B cell (primary cell): ENCODE results near the gene RAC3. TPM values are rescaled to one million over a fixed set of nuclear protein-coding genes. Genes with fewer than 3 reads are reported as not detected.

Experiments
- ATAC-seq: fragments of 200-7000 bp; cut with Tn5 transposase; one replicate; pipeline ENCODE4 v1.10.0; 2021; ENCODE audit warnings: low read depth, mild to moderate bottlenecking, moderate number of reproducible peaks, moderate library complexity
- CTCF ChIA-PET: fragments of 350-600 bp; sonication (Branson Sonifier 250); formaldehyde crosslinking; loops from one replicate; lab custom pipeline; 2021; ENCODE audit warnings: antibody characterized with exemption, inconsistent platforms; lab: Charles Lee
- POLR2A ChIA-PET: fragments of 350-600 bp; sonication (Branson Sonifier 250); formaldehyde crosslinking; loops from one replicate; lab custom pipeline; 2021; ENCODE audit warnings: antibody characterized with exemption; lab: Charles Lee
- DNase-seq: peaks from one replicate; pipeline ENCODE4 v3.0.0; 2013
- H2AFZ ChIP-seq: 2 replicates; pipeline ENCODE4 v1.6.1; 2012; ENCODE audit warnings: mild to moderate bottlenecking, low read depth, low read length; ENCODE audit not compliant: insufficient read depth, poor library complexity, severe bottlenecking
- H3K27ac ChIP-seq, 2 donors: 1 replicate in 1 of 2; 2 replicates in 1 of 2; pipeline ENCODE4 v1.5.1; 2012 to 2013; ENCODE audit warnings: low read length in 2 of 2, mild to moderate bottlenecking in 2 of 2, moderate library complexity in 1 of 2
- H3K27me3 ChIP-seq, 4 experiments: fragments of 200-600 bp in 1 of 4; sonication (generic) in 1 of 4; replicated peaks in 1 of 4; 1 replicate in 2 of 4; 2 replicates in 2 of 4; pipeline versions ENCODE4 v1.6.1 to v1.7.0; 2013 to 2016; ENCODE audit warnings: low read length in 3 of 4, mild to moderate bottlenecking in 2 of 4, mixed read lengths in 1 of 4, moderate library complexity in 1 of 4; ENCODE audit not compliant: insufficient read depth in 4 of 4, control insufficient read depth in 3 of 4; ENCODE audit errors: control extremely low read depth in 1 of 4
- H3K36me3 ChIP-seq, 2 experiments: replicated peaks in 1 of 2; 1 replicate in 1 of 2; 2 replicates in 1 of 2; pipeline versions ENCODE4 v1.6.1 to v1.7.1; 2013; ENCODE audit warnings: low read length in 1 of 2; ENCODE audit not compliant: insufficient read depth in 2 of 2, control insufficient read depth in 1 of 2; ENCODE audit errors: control extremely low read depth in 1 of 2, extremely low read depth in 1 of 2
- H3K4me1 ChIP-seq, 2 donors: fragments of 200-600 bp in 1 of 2; sonication (generic) in 1 of 2; 1 replicate in 1 of 2; 2 replicates in 1 of 2; pipeline versions ENCODE4 v1.5.1 to v1.6.1; 2013 to 2017; ENCODE audit warnings: low read length in 2 of 2; ENCODE audit not compliant: control insufficient read depth in 2 of 2, insufficient read depth in 2 of 2
- H3K4me2 ChIP-seq: replicated peaks from 2 replicates; pipeline ENCODE3; 2012; ENCODE audit warnings: mild to moderate bottlenecking, low read depth, low read length; ENCODE audit not compliant: poor library complexity, severe bottlenecking
- H3K4me3 ChIP-seq, 5 experiments: fragments of 200-600 bp in 1 of 5; sonication (generic) in 1 of 5; 1 replicate in 3 of 5; 2 replicates in 2 of 5; pipeline versions ENCODE4 v1.5.1 to v1.7.0; 2011 to 2016; ENCODE audit warnings: low read length in 4 of 5, mild to moderate bottlenecking in 4 of 5, low read depth in 2 of 5, control low read depth in 1 of 5, moderate library complexity in 1 of 5; ENCODE audit not compliant: insufficient read depth in 1 of 5; ENCODE audit errors: control extremely low read depth in 1 of 5, extremely low read depth in 1 of 5
- H3K79me2 ChIP-seq: fragments of 200-600 bp; sonication (generic); one replicate; pipeline ENCODE4 v1.6.0; 2016; ENCODE audit warnings: low read length; ENCODE audit not compliant: control insufficient read depth, insufficient read depth
- H3K9ac ChIP-seq: fragments of 200-600 bp; sonication (generic); 2 replicates; pipeline ENCODE4 v1.6.1; 2017; ENCODE audit warnings: mild to moderate bottlenecking, low read length, moderate library complexity
- H3K9me3 ChIP-seq, 3 donors: one replicate each; pipeline versions ENCODE4 v1.6.1 to v1.7.1; 2013; ENCODE audit warnings: low read length in 2 of 3; ENCODE audit not compliant: control insufficient read depth in 2 of 3, insufficient read depth in 1 of 3; ENCODE audit errors: control extremely low read depth in 1 of 3
- H4K20me1 ChIP-seq: 2 replicates; pipeline ENCODE4 v1.6.0; 2012; ENCODE audit warnings: mild to moderate bottlenecking, low read length; ENCODE audit not compliant: insufficient read depth, control insufficient read depth, poor library complexity, severe bottlenecking
- H3K27ac Mint-ChIP-seq: one replicate; pipeline ENCODE4 v1.8.0; 2021; ENCODE audit warnings: mixed read lengths
- H3K27me3 Mint-ChIP-seq: one replicate; pipeline ENCODE4 v1.8.0; 2021; ENCODE audit warnings: mixed read lengths
- H3K4me1 Mint-ChIP-seq: one replicate; pipeline ENCODE4 v1.8.0; 2021; ENCODE audit warnings: mixed read lengths
- H3K4me3 Mint-ChIP-seq: one replicate; pipeline ENCODE4 v1.8.0; 2021; ENCODE audit warnings: mixed read lengths
- H3K9me3 Mint-ChIP-seq: one replicate; pipeline ENCODE4 v1.8.0; 2022; ENCODE audit warnings: mixed read lengths; ENCODE audit not compliant: insufficient read depth
- EZH2 ChIP-seq: IDR thresholded peaks from 2 replicates; pipeline ENCODE4 v1.6.1; 2012; ENCODE audit warnings: borderline replicate concordance, low read depth, mild to moderate bottlenecking, moderate library complexity, low read length; ENCODE audit not compliant: insufficient read depth, poor library complexity, severe bottlenecking
- WGBS: methylation state at CpG from one replicate; pipeline ENCODE4 v1.1.5; 2013; ENCODE audit warnings: missing lambda C conversion rate; ENCODE audit not compliant: insufficient coverage; 5-methylcytosine and 5-hydroxymethylcytosine counted together
- intact Hi-C: fragments of 100-400 bp; cut with micrococcal nuclease; formaldehyde crosslinking; loops from one replicate; pipeline ENCODE4 v1.10.0; 2022
- polyA plus RNA-seq: library from polyadenylated mRNA; depleted of rRNA; stranded (reverse); fragments of >200 nt; gene quantifications from 2 replicates; pipeline ENCODE4 v1.2.3, GENCODE V29; 2012
- total RNA-seq, 2 donors: library from RNA; stranded (reverse); fragments of 120-200 nt in 1 of 2; gene quantifications; 1 replicate in 1 of 2; 2 replicates in 1 of 2; pipeline versions ENCODE4 v1.2.3 to v1.2.4, GENCODE V29; 2013 to 2022
- TF ChIP-seq, protein P1 (sequence below): fragments of 200-600 bp; IDR thresholded peaks from one replicate; pipeline ENCODE4 v1.8.0; 2022; ENCODE audit warnings: antibody characterized with exemption, mild to moderate bottlenecking

RAC3 gene
- total and polyA plus RNA-seq, 2 donors (not counting 1 experiment from before 2014, with no cell fraction given): 0.62 to 2.0 TPM

DNA sequence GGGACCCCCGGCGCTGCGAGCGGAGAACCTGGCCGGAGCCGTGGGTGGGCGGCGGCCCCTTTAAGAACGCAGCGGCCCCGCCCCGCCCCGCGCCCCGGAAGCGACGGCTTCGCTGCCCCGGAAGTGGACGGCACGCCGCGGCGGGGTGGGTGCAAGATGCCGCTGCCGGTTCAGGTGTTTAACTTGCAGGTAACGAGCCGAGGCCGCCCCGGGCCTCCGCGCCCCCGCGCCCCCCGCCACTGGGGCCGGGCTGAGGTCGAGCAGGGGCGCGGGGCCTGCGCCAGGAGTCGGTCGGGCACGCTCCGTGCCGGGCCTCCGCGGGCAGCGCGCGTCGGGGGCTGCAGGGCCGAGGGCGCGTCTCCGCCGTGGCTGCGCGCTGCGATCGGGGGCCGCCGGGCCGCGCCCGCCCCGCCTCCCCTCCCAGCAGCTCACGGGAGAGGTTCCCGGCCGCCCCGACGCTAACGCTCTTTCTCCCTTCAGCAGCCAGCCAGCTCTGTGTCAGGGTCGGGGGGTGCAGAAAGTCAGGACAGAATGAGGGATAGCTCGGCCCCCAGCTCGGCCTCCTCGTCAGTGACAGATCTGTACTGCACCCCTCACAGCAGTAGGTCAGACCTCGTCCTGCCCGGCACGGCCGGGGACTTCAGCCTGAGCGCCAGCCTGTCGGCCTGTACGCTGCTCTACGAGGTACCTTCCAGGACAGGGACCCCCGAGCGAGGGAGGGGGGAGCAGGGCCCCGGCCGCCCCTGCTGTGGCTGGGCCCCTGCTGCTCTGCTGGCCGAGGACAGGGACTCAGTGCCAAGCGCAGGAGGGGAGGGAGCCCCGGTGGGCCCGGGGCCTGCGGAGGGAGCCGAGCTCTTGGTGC lies 20.5 kb downstream of the RAC3 start, which contains the start of the genes GPS1 and RFNG:
TSS of gene GPS1 (plus strand) at position 123 of the 862 bp plus-strand sequence. CDS start at position 157, 34 bp downstream.
TSS of gene RFNG (minus strand) at position 36 of the 862 bp plus-strand sequence. CDS start 45 bp downstream, outside the sequence.
- Histone ChIP-seq H3K9me3 (no peaks in the 10 kb centered on the region), H3K79me2 (peaks cover 29% of the 10 kb centered on the region), H2AFZ (peak within 1 kb of the TSS; percentile 66), H3K27ac (peak within 1 kb of the TSS in 1 of 2 donors; percentile 30), H3K4me1 (peaks cover 20 to 34% of the 10 kb centered on the region in 2 donors), H3K27me3 (no peaks in the 10 kb centered on the region), H3K9ac (peak within 1 kb of the TSS; percentile 76), H3K4me3 (peak within 1 kb of the TSS; percentile 54 to 88 (median 63)), H4K20me1 (peaks cover 19% of the 10 kb centered on the region), H3K36me3 (peaks cover 0 to 27% of the 10 kb centered on the region in 2 experiments), H3K4me2 (peak within 1 kb of the TSS; percentile 99)
- POLR2A ChIA-PET: interaction anchor here (1.9 kb wide), 2 partner anchors 14 to 47 kb away, joined by 5 to 6 read pairs; partner anchors contain the start of genes DCXR and FASN
- 1% methylated on average over 94 of the region's 94 CpGs for WGBS
- intact Hi-C loops: loop anchor here (1.0 to 2.0 kb wide), 4 partner anchors 14 to 46 kb away; partner anchors contain the start of genes CENPX, DCXR, FASN and LRRC45
- peak; percentile 88 for ATAC-seq
- peak within 1 kb of the TSS; percentile 84 for H3K4me3 Mint-ChIP-seq
- no peak for TF ChIP-seq EZH2
- TF ChIP-seq, protein P1, sequence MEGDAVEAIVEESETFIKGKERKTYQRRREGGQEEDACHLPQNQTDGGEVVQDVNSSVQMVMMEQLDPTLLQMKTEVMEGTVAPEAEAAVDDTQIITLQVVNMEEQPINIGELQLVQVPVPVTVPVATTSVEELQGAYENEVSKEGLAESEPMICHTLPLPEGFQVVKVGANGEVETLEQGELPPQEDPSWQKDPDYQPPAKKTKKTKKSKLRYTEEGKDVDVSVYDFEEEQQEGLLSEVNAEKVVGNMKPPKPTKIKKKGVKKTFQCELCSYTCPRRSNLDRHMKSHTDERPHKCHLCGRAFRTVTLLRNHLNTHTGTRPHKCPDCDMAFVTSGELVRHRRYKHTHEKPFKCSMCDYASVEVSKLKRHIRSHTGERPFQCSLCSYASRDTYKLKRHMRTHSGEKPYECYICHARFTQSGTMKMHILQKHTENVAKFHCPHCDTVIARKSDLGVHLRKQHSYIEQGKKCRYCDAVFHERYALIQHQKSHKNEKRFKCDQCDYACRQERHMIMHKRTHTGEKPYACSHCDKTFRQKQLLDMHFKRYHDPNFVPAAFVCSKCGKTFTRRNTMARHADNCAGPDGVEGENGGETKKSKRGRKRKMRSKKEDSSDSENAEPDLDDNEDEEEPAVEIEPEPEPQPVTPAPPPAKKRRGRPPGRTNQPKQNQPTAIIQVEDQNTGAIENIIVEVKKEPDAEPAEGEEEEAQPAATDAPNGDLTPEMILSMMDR: no peak
- peaks cover 14% of the 10 kb centered on the region for H3K4me1 Mint-ChIP-seq
- H3K27ac Mint-ChIP-seq: peak within 1 kb of the TSS; percentile 86
- H3K9me3 Mint-ChIP-seq: no peaks in the 10 kb centered on the region
- H3K27me3 Mint-ChIP-seq: no peaks in the 10 kb centered on the region
- peak; percentile 82 for DNase-seq
- CTCF ChIA-PET: interaction anchor here (0.7 kb wide), 1 partner anchor 32 kb away, joined by 3 read pairs; no protein-coding TSS in a partner anchor
